Activated CD4-positive, alpha-beta memory T cell treated with anti-CD3 and anti-CD28 coated beads for 36 hours (primary cell): ENCODE data around the gene APH1B. TPM values are rescaled to one million over a fixed set of nuclear protein-coding genes. Genes with fewer than 3 reads are reported as not detected.

Experiments used
- CTCF ChIA-PET: fragments of 350-600 bp; sonication (Branson Sonifier 250); formaldehyde crosslinking; loops from one replicate; lab custom pipeline; 2021; ENCODE audit warnings: antibody characterized with exemption, inconsistent platforms; lab: Charles Lee
- POLR2A ChIA-PET: fragments of 350-600 bp; sonication (Branson Sonifier 250); formaldehyde crosslinking; loops from one replicate; lab custom pipeline; 2021; ENCODE audit warnings: antibody characterized with exemption; lab: Charles Lee
- DNase-seq: peaks from one replicate; pipeline ENCODE4 v3.0.0-alpha.2; 2020
- H3K27ac Mint-ChIP-seq: one replicate; pipeline ENCODE4 v1.8.0; 2021; ENCODE audit warnings: mixed read lengths
- H3K27me3 Mint-ChIP-seq: one replicate; pipeline ENCODE4 v1.8.0; 2021; ENCODE audit warnings: mixed read lengths
- H3K36me3 Mint-ChIP-seq: one replicate; pipeline ENCODE4 v1.8.0; 2021; ENCODE audit warnings: mixed read lengths
- H3K4me1 Mint-ChIP-seq: one replicate; pipeline ENCODE4 v1.8.0; 2021; ENCODE audit warnings: low read depth, mixed read lengths
- H3K4me3 Mint-ChIP-seq: one replicate; pipeline ENCODE4 v1.8.0; 2021; ENCODE audit warnings: mild to moderate bottlenecking, mixed read lengths
- H3K9me3 Mint-ChIP-seq: one replicate; pipeline ENCODE4 v1.8.0; 2021; ENCODE audit warnings: mixed read lengths
- intact Hi-C: fragments of 100-400 bp; cut with micrococcal nuclease; formaldehyde crosslinking; loops from one replicate; pipeline ENCODE4 v1.15.1; 2023
- total RNA-seq, 2 experiments: library from RNA; stranded (reverse); gene quantifications; one replicate each; pipeline ENCODE4 v1.2.3, GENCODE V29; 2021

The APH1B gene
- total RNA-seq, 2 experiments from 2014 or later: 6.6 to 7.0 TPM

DNA sequence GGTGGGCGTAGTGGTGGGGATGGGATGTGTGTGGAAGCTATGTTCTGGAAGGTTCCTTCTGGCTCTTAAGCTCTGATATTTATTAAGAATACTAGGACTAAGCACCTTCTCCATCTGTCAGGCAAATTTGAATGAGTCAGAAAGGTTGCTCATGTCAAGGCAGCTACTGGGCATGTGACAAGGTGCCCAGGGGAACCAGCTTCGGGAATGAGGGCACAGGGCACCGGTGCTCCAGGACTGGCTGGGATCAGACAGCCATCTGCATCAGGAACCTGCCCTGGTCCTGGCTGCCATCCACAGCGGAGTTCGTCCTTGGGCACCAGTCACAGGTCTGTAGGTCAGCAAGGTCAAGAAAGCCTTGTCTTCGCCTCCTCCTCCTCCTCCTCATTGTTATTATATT lies 71.8 kb downstream of the APH1B start:
- no peaks in the 10 kb centered on the region for H3K9me3 Mint-ChIP-seq
- CTCF ChIA-PET: interaction anchor here (0.7 to 1.0 kb wide), 2 partner anchors 22 to 55 kb away, joined by 3 read pairs; no protein-coding TSS in a partner anchor
- H3K4me1 Mint-ChIP-seq: no peaks in the 10 kb centered on the region

DNA sequence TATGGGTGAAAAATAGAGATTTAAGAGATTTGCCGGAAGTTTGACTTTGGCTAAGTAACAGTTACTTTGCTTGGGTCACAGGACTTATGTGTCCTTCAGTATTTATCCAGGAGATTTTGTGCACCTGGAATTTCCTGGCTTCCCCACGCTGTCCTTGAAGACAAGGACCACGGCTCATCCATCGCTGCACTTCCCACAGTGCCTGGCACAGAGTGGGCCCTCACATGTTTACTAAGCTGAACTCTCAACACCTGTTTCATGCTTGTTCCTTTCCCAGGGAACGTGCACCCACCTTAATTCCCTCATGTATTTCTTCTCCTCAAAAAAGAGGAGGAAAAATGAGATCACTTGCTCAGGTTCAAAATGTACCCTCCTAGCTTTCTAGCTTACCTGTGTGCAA lies 72.2 kb downstream of the APH1B start:
- Mint-ChIP-seq H3K9me3 (no peaks in the 10 kb centered on the region), H3K27ac (no peak overlapping the region), H3K4me3 (no peak overlapping the region), H3K27me3 (no peaks in the 10 kb centered on the region), H3K4me1 (no peaks in the 10 kb centered on the region), H3K36me3 (no peaks in the 10 kb centered on the region)
- POLR2A ChIA-PET: interaction anchor here (1.0 kb wide), 1 partner anchor 11 kb away, joined by 3 read pairs; no protein-coding TSS in a partner anchor
- no peak for DNase-seq
- intact Hi-C loops: no loop called here
- CTCF ChIA-PET: interaction anchor here (1.0 kb wide), 1 partner anchor 55 kb away, joined by 3 read pairs; no protein-coding TSS in a partner anchor

More for the DNA sequence above, 71.8 kb downstream of the APH1B start:
- no peak overlapping the region for H3K4me3 Mint-ChIP-seq
- intact Hi-C loops: no loop called here
- no peaks in the 10 kb centered on the region for H3K27me3 Mint-ChIP-seq
- H3K36me3 Mint-ChIP-seq: no peaks in the 10 kb centered on the region
- POLR2A ChIA-PET: no interaction called here
- no peak overlapping the region for H3K27ac Mint-ChIP-seq
- no peak for DNase-seq

DNA sequence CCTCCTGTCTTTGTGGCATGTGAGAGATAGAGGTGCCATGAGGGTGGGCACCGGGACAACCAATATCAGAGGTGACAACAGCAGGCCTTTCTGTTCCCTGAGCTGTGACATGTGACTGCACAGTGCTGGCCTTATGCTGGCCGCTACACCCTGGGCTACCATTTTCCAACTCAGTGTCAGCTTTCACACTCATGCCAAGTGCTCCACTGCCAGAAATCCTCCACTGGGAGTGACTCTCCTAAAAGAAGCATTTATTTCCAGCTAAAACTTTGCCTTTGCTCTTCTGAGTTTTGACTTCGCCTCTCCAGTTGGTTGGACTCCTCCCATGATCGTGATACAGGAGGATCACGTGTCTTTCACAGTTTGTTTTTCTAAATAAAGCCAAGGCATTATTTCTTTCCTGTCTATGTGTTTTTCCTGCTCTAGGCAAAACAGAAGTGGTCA lies 72.8 kb downstream of the APH1B start:
- no peaks in the 10 kb centered on the region for H3K9me3 Mint-ChIP-seq
- ChIA-PET POLR2A (interaction anchor here (1.0 kb wide), 1 partner anchor 10 kb away, joined by 3 read pairs; no protein-coding TSS in a partner anchor), CTCF (interaction anchor here (1.0 kb wide), 1 partner anchor 54 kb away, joined by 3 read pairs; no protein-coding TSS in a partner anchor)
- H3K4me3 Mint-ChIP-seq: no peak overlapping the region
- no peaks in the 10 kb centered on the region for H3K36me3 Mint-ChIP-seq
- H3K4me1 Mint-ChIP-seq: no peaks in the 10 kb centered on the region
- no peak overlapping the region for H3K27ac Mint-ChIP-seq
- H3K27me3 Mint-ChIP-seq: no peaks in the 10 kb centered on the region
- intact Hi-C loops: no loop called here
- DNase-seq: no peak

DNA sequence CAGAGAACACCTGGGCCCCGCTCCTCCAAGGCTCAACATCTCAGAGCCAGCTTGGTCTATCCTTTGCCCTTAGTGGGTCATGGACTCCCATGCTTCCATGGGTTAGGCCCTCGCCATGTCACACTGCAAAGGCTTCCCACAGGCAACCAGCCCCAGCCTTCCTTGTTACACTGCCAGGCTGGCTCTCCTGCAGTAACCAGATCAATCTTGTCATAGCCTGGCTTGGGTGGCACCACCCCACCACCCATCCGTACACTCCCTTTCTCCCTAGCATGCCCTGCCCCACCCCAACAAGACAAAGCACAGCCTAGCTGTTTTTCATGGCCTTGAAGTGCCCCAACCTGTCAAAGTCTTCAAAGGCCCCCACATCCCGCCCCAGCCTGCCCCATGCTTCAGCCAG lies 73.8 kb downstream of the APH1B start:
- intact Hi-C loops: no loop called here
- Mint-ChIP-seq H3K4me1 (no peaks in the 10 kb centered on the region), H3K9me3 (no peaks in the 10 kb centered on the region), H3K36me3 (no peaks in the 10 kb centered on the region), H3K27ac (no peak overlapping the region), H3K27me3 (no peaks in the 10 kb centered on the region), H3K4me3 (no peak overlapping the region)
- no peak for DNase-seq
- POLR2A ChIA-PET: no interaction called here
- CTCF ChIA-PET: no interaction called here

DNA sequence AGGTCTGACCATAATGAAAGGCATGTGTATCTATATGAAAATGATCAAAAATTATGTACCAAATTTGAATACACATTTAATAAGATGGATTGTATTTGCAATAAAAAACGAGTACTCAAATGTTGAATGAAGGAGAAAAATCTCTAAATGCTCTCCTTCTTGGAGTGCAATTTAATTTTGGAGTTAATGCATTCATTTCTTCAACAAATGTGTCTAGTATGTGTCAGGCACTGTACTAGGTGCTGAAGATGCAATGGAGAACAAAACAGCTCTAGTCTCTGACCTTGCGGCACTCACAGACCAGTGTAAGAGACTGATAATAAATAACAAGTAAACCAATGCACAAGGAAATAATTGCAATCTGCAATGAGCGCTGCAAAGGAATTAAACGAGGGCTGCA lies 75.4 kb downstream of the APH1B start:
- no peak overlapping the region for H3K4me3 Mint-ChIP-seq
- H3K4me1 Mint-ChIP-seq: no peaks in the 10 kb centered on the region
- intact Hi-C loops: no loop called here
- ChIA-PET CTCF (no interaction called here), POLR2A (no interaction called here)
- H3K36me3 Mint-ChIP-seq: no peaks in the 10 kb centered on the region
- no peak overlapping the region for H3K27ac Mint-ChIP-seq
- no peak for DNase-seq
- H3K9me3 Mint-ChIP-seq: no peaks in the 10 kb centered on the region
- no peaks in the 10 kb centered on the region for H3K27me3 Mint-ChIP-seq

DNA sequence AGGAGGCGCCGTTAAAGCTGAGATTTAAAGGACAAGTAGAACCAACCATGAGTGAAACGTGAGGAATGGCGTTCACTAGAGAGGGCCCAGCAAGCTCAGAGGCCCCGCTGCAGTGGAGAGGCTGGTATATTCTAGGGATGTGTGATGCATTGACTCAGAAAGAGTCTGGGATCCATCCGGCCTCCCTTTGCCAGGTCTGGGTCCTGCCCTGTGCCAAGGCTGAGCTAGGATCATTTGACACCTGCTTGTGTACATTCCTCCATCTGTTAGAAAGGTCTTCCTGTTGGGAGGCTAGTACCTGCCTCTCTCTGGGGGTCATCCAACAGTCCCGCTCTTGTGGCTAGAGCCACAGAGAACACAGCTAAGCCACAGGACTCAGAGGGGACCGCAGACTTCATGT lies 75.9 kb downstream of the APH1B start:
- Mint-ChIP-seq H3K9me3 (no peaks in the 10 kb centered on the region), H3K27me3 (no peaks in the 10 kb centered on the region), H3K4me3 (no peak overlapping the region), H3K4me1 (no peaks in the 10 kb centered on the region), H3K36me3 (no peaks in the 10 kb centered on the region), H3K27ac (no peak overlapping the region)
- intact Hi-C loops: no loop called here
- CTCF ChIA-PET: no interaction called here
- DNase-seq: no peak
- POLR2A ChIA-PET: no interaction called here

DNA sequence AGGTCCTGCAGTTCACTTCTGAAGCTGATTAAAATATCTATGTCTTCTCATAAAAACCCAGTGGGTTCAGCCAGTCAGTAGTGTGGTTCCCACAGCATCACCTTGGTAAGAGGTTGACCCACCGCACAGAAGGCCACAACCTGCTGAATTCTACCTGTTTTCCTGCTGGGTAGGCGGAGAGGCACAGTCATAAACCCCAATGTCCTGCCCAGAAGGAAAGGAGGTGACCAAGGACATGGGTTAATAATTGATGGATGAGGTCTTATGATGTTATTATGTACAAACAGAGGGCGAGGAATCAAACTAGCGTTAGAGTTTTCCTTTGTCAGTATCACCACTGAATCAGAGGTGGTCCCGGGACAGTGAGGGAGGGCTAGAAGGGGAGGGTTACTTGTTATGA lies 76.5 kb downstream of the APH1B start:
- no peaks in the 10 kb centered on the region for H3K36me3 Mint-ChIP-seq
- DNase-seq: no peak
- H3K27ac Mint-ChIP-seq: no peak overlapping the region
- H3K9me3 Mint-ChIP-seq: no peaks in the 10 kb centered on the region
- ChIA-PET POLR2A (no interaction called here), CTCF (no interaction called here)
- H3K27me3 Mint-ChIP-seq: peaks cover 3% of the 10 kb centered on the region
- no peak overlapping the region for H3K4me3 Mint-ChIP-seq
- intact Hi-C loops: no loop called here
- H3K4me1 Mint-ChIP-seq: no peaks in the 10 kb centered on the region

DNA sequence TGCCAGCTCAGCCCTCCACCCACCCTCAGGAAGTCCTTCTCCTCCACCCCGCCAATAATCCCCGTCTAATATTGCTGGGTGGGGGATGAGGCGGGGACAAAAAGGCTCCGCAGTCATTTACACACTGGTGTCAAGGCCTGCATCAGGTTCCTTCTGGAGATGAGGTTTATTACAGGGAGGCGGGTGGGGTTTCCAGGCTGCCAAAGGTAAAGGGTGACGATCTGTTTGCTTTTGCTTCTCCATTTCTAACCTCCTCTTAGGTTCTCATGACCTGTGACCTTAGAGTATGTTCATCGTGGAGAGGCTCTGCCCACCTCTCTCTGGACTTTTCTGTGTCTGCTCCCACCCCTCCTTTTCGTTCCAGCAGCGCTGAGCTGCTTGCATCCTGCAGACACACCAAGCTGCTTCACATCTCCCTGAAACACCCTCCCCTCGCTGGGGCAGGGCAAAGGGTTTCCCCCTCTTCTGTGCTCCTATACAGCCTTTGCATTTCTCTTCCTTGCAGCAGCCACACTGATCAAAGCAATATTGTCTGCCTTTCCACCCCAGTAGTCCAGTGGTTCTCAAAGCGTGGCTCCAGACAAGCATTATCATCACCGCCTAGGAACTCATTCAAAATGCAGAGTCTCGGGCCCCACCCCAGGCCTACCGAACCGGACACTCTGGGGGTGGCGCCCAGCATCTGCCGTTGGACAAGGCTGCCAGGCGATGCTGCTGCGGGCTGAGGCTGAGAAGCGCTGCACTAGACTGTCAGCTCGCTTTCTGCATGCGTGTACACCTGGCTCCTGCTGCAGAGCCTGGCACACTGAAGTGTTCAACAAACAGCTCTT lies 77.6 kb downstream of the APH1B start:
- Mint-ChIP-seq H3K27ac (no peak overlapping the region), H3K36me3 (no peaks in the 10 kb centered on the region), H3K27me3 (peaks cover 5% of the 10 kb centered on the region), H3K4me3 (no peak overlapping the region), H3K9me3 (no peaks in the 10 kb centered on the region), H3K4me1 (no peaks in the 10 kb centered on the region)
- no peak for DNase-seq
- POLR2A ChIA-PET: no interaction called here
- intact Hi-C loops: no loop called here
- CTCF ChIA-PET: no interaction called here

DNA sequence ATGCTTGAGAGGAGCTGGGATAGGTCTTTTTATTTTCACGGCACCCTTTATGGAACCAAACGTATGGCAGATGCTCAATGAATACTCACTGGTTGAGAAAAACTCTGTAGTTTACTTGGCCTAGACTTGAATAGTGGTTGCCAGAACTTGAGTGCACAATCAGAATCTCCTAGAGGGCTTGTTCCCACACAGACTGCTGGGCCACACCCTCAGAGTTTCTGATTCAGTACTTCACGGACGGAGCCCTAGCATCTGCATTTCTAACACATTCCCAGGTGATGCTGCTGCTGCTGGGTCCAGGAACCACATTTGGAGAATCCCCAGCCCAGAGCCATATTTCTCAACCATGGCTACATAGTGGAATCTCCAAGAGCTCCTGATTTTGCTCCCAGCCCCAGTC lies 79.7 kb downstream of the APH1B start:
- Mint-ChIP-seq H3K9me3 (no peaks in the 10 kb centered on the region), H3K4me3 (no peak overlapping the region), H3K27ac (no peak overlapping the region), H3K4me1 (no peaks in the 10 kb centered on the region), H3K36me3 (no peaks in the 10 kb centered on the region), H3K27me3 (peaks cover 11% of the 10 kb centered on the region)
- intact Hi-C loops: no loop called here
- no peak for DNase-seq
- ChIA-PET POLR2A (no interaction called here), CTCF (no interaction called here)

DNA sequence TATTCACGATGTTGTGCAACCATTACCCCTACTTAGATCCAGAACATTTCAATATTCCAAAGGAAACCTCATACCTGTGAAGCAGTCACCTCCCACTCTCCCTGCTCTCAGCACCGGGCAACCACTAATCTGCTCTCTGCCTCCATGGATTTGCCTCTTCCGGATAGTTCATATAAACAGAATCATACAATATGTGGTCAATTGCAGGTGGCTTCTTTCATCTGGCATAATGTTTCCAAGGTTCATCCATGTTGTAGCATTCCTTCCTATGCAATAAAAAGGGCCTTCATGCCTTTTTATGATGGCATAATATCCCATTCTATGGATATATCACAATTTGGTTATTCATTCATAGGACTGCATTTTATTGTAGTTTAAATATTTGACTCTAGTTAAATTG lies 80.3 kb downstream of the APH1B start:
- Mint-ChIP-seq H3K27ac (no peak overlapping the region), H3K9me3 (no peaks in the 10 kb centered on the region), H3K4me1 (no peaks in the 10 kb centered on the region), H3K27me3 (peaks cover 11% of the 10 kb centered on the region), H3K4me3 (no peak overlapping the region), H3K36me3 (no peaks in the 10 kb centered on the region)
- ChIA-PET CTCF (no interaction called here), POLR2A (no interaction called here)
- DNase-seq: no peak
- intact Hi-C loops: no loop called here

DNA sequence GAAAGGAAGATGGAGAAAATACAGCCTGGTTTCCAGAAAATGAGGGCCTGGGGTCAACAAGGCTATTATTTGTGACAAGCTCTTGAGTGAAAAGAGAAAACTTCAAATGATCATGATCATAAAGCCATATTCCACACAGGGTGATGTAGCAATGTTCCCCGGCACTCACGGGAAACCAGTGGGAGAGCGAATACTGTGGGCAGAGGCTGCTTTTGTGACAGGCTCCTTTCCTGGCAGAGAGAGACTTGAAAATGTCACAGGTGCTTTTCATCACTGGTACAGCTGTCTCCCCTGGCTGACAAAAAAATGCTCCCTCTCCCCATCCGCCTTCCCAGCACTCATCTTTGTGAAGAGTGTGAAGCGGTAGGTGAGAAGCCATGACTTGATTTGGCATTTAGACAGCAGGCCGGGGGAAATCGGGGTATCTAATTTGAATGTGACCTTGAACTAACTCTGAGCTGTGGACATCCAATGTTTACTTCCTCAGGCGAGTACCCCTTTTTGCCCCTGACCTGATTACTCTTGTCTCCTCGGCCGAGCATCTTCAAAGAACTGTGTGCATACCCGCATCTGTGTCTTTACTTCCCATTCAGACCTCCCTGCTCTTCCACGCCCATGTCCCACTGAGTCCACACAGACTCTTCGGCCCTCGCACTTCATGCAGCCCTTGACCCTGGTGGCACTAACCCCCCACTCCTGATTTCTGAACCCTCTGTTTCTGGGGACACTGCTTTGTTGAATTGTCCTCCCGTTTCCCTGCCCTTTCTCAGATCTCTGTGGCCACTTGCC lies 81.0 kb downstream of the APH1B start:
- intact Hi-C loops: no loop called here
- ChIA-PET CTCF (no interaction called here), POLR2A (no interaction called here)
- DNase-seq: no peak
- Mint-ChIP-seq H3K27ac (no peak overlapping the region), H3K27me3 (peaks cover 11% of the 10 kb centered on the region), H3K4me3 (no peak overlapping the region), H3K36me3 (no peaks in the 10 kb centered on the region), H3K9me3 (no peaks in the 10 kb centered on the region), H3K4me1 (no peaks in the 10 kb centered on the region)
